Upper lobe of right lung (tissue), 1 donor: ENCODE measurements around the gene SLC44A5. TPM values are rescaled to one million over a fixed set of nuclear protein-coding genes. Genes with fewer than 3 reads are reported as not detected.
"Not testable (repeated sequence)": the region's sequence is repeated elsewhere in the genome, so short reads cannot be mapped to it uniquely, and the experiment has no call there.

Source experiments
- ATAC-seq: fragments of 200-7000 bp; cut with Tn5 transposase; one replicate; pipeline ENCODE4 v1.9.1; 2020; ENCODE audit warnings: mild to moderate bottlenecking, moderate library complexity
- DNase-seq: peaks from one replicate; pipeline ENCODE4 v3.0.0-alpha.2; 2020
- H3K27ac ChIP-seq: fragments of 200-600 bp; one replicate; pipeline ENCODE4 v1.8.0; 2022
- H3K27me3 ChIP-seq: fragments of 200-600 bp; one replicate; pipeline ENCODE4 v1.8.0; 2022; ENCODE audit warnings: mild to moderate bottlenecking
- H3K36me3 ChIP-seq: fragments of 200-600 bp; one replicate; pipeline ENCODE4 v1.8.0; 2022
- H3K4me1 ChIP-seq: fragments of 200-600 bp; one replicate; pipeline ENCODE4 v1.8.0; 2022
- H3K4me3 ChIP-seq: fragments of 200-600 bp; one replicate; pipeline ENCODE4 v1.8.0; 2022; ENCODE audit warnings: mild to moderate bottlenecking
- H3K9me3 ChIP-seq: fragments of 200-600 bp; one replicate; pipeline ENCODE4 v1.8.0; 2022
- CTCF ChIP-seq: fragments of 200-600 bp; IDR thresholded peaks from one replicate; pipeline ENCODE4 v1.8.0; 2022; ENCODE audit warnings: antibody characterized with exemption
- intact Hi-C: fragments of 100-400 bp; cut with DNase I; formaldehyde crosslinking; loops from one replicate; pipeline ENCODE4 v1.11.0; 2022
- total RNA-seq: library from RNA; stranded (reverse); fragmentation: NEBNext Ultra II Directional; extraction: Animal tissue kit (Norgen Biotek cat#: 25700); gene quantifications from one replicate; pipeline ENCODE4 v1.2.1, GENCODE V29; 2021
- donor health status: DM: no; HTN: yes; CAD: no; lungs with severe emphysema.

Gene SLC44A5
- total RNA-seq, 1 donor from 2014 or later = 0.55 TPM

- no peak overlapping the region for H3K4me3 ChIP-seq
- H3K4me1 ChIP-seq = no peaks in the 10 kb centered on the region
- H3K36me3 ChIP-seq = no peaks in the 10 kb centered on the region
- DNase-seq (no peak), ATAC-seq (no peak)
- no peaks in the 10 kb centered on the region for H3K27me3 ChIP-seq
- no peak for TF ChIP-seq CTCF
- H3K9me3 ChIP-seq = no peaks in the 10 kb centered on the region
- intact Hi-C loops = no loop called here
- no peak overlapping the region for H3K27ac ChIP-seq
Observed at GRCh38 chr1:75274920-75275506, 335.9 kb downstream of the SLC44A5 start.

- DNase-seq = no peak
- H3K4me3 ChIP-seq = no peak overlapping the region
- H3K9me3 ChIP-seq = no peaks in the 10 kb centered on the region
- intact Hi-C loops = no loop called here
- H3K36me3 ChIP-seq = no peaks in the 10 kb centered on the region
- no peak for TF ChIP-seq CTCF
- no peak for ATAC-seq
- no peaks in the 10 kb centered on the region for H3K4me1 ChIP-seq
- H3K27ac ChIP-seq = no peak overlapping the region
- H3K27me3 ChIP-seq = no peaks in the 10 kb centered on the region
Observed at GRCh38 chr1:75273110-75273509, 337.8 kb downstream of the SLC44A5 start.

GRCh38 chr1:75265792-75266191 is 345.1 kb downstream of the SLC44A5 start:
- peak; percentile 55 for TF ChIP-seq CTCF
- Histone ChIP-seq H3K4me3 (no peak overlapping the region), H3K4me1 (no peaks in the 10 kb centered on the region), H3K9me3 (no peaks in the 10 kb centered on the region), H3K27me3 (no peaks in the 10 kb centered on the region), H3K27ac (no peak overlapping the region), H3K36me3 (no peaks in the 10 kb centered on the region)
- intact Hi-C loops = no loop called here
- ATAC-seq = peak; percentile 46
- no peak for DNase-seq

GRCh38 chr1:75264112-75264511 is 346.8 kb downstream of the SLC44A5 start:
- H3K4me1 ChIP-seq = no peaks in the 10 kb centered on the region
- H3K9me3 ChIP-seq = no peaks in the 10 kb centered on the region
- no peak overlapping the region for H3K4me3 ChIP-seq
- intact Hi-C loops = no loop called here
- no peak for DNase-seq
- no peak for TF ChIP-seq CTCF
- no peaks in the 10 kb centered on the region for H3K27me3 ChIP-seq
- H3K27ac ChIP-seq = no peak overlapping the region
- ATAC-seq = no peak
- H3K36me3 ChIP-seq = no peaks in the 10 kb centered on the region

GRCh38 chr1:75263616-75264015 is 347.3 kb downstream of the SLC44A5 start:
- ATAC-seq, H3K4me3 ChIP-seq, H3K9me3 ChIP-seq, DNase-seq, H3K27ac ChIP-seq, intact Hi-C loops, H3K4me1 ChIP-seq, H3K36me3 ChIP-seq, H3K27me3 ChIP-seq: not testable (repeated sequence)

GRCh38 chr1:75261946-75262345 is 349.0 kb downstream of the SLC44A5 start:
- ATAC-seq, H3K27ac ChIP-seq, DNase-seq, H3K36me3 ChIP-seq, H3K4me1 ChIP-seq, H3K4me3 ChIP-seq, H3K9me3 ChIP-seq, H3K27me3 ChIP-seq, intact Hi-C loops: not testable (repeated sequence)

- no peaks in the 10 kb centered on the region for H3K36me3 ChIP-seq
- no peak for TF ChIP-seq CTCF
- intact Hi-C loops = no loop called here
Observed at GRCh38 chr1:75258351-75258750, 352.6 kb downstream of the SLC44A5 start.

More at GRCh38 chr1:75258351-75258750, 352.6 kb downstream of the SLC44A5 start:
- no peaks in the 10 kb centered on the region for H3K27me3 ChIP-seq
- H3K4me3 ChIP-seq = no peak overlapping the region
- no peak overlapping the region for H3K27ac ChIP-seq
- ATAC-seq (no peak), DNase-seq (no peak)
- H3K4me1 ChIP-seq = no peaks in the 10 kb centered on the region
- H3K9me3 ChIP-seq = no peaks in the 10 kb centered on the region
